SU-DHL-6 (cell line): ENCODE results near the gene SHF.

ENCODE experiments used
- EZH2phosphoT487 ChIP-seq: fragments of 200-600 bp; sonication (generic), shearing (Covaris generic); conservative IDR thresholded peaks from 2 replicates; pipeline ENCODE4 v1.6.1; 2018; ENCODE audit warnings: mild to moderate bottlenecking, antibody characterized with exemption, low read length, moderate library complexity, mixed read lengths
- TF ChIP-seq, protein P1 (sequence below): fragments of 200-600 bp; sonication (generic); IDR thresholded peaks from one replicate; pipeline ENCODE4 v1.5.1; 2017; ENCODE audit warnings: antibody characterized with exemption, mild to moderate bottlenecking, low read length, moderate library complexity; ENCODE audit not compliant: insufficient read depth, poor library complexity, severe bottlenecking

DNA sequence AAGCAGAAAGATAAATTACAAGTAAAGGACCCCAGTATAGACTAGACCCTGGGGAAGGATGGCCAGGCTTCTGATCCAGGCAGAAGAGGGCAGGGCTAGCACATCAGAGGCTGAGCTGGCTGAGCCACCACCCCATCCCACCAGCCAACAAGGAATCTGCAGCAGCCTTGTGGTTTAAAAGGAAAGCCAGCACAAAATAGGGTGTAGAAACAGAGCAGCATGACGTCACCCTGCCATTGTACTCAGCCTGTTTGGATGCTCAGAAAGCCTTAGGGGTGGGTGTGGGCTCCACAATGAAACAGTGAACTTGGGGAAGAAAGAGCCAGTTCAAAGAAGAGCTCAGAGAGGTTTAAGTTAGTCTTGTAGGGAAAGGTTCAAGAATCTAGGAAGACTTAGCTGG is 29.8 kb downstream of the SHF start:
- TF ChIP-seq, protein P1, sequence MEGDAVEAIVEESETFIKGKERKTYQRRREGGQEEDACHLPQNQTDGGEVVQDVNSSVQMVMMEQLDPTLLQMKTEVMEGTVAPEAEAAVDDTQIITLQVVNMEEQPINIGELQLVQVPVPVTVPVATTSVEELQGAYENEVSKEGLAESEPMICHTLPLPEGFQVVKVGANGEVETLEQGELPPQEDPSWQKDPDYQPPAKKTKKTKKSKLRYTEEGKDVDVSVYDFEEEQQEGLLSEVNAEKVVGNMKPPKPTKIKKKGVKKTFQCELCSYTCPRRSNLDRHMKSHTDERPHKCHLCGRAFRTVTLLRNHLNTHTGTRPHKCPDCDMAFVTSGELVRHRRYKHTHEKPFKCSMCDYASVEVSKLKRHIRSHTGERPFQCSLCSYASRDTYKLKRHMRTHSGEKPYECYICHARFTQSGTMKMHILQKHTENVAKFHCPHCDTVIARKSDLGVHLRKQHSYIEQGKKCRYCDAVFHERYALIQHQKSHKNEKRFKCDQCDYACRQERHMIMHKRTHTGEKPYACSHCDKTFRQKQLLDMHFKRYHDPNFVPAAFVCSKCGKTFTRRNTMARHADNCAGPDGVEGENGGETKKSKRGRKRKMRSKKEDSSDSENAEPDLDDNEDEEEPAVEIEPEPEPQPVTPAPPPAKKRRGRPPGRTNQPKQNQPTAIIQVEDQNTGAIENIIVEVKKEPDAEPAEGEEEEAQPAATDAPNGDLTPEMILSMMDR: no peak
- no peak for TF ChIP-seq EZH2phosphoT487
